ENCODE measurements around the gene CYBRD1. TPM values are rescaled to one million over a fixed set of nuclear protein-coding genes. Genes with fewer than 3 reads are reported as not detected.

The CYBRD1 gene
- total and polyA plus RNA-seq, 9 donors: 147 to 248 (median 191) TPM

DNA sequence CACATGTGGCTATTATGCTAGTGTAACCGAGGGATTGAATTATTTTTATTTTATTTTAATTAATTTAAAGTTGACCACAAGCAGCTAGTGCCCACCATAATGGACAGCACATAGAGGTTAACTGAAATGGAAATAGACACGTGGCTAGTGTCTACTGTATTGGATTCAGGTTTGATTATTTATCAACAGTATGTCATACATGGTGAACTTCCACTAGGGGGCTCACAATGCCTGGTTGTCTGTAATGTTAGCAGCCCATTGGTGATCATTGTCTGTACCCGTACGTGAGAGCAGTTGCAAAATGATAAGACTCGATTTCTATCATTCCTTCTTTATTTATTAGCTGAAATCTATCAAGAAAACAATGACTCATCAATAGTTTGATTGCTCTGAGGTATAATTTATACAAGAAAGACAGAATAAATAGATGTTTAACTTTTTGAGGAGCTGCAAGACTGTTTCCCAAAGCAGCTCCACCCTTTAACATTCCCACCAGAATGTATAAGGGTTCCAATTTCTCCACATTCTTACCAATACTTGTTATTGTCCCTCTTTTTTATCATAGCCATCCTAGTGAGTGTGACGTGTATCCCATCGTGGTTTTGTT lies 76.5 kb downstream of the CYBRD1 start:
- no peak overlapping the region for H3K4me3 ChIP-seq
- no peaks in the 10 kb centered on the region for H3K4me1 ChIP-seq (ENCODE audit: insufficient read depth)
- no peaks in the 10 kb centered on the region for H3K36me3 ChIP-seq
- no peak overlapping the region for H3K27ac ChIP-seq
- H3K9me3 ChIP-seq: no peaks in the 10 kb centered on the region
- peak in 1 of 5 donors; percentile 31 for DNase-seq
- intact Hi-C loops (cut with DNase I): loop anchor here in 1 of 4 donors (10.0 kb wide), 1 partner anchor 516 kb away; no protein-coding TSS in a partner anchor
- TF ChIP-seq EP300 (IDR thresholded peaks at IDR 0.05) (no peak), POLR2A (IDR thresholded peaks at IDR 0.05) (no peak), CTCF (IDR thresholded peaks at IDR 0.05) (peak in 1 of 3 donors; percentile 43)
- 11 to 16% (median 12%) methylated on average over 7 of the region's 7 CpGs for WGBS, 3 donors
- H3K27me3 ChIP-seq: no peaks in the 10 kb centered on the region

DNA sequence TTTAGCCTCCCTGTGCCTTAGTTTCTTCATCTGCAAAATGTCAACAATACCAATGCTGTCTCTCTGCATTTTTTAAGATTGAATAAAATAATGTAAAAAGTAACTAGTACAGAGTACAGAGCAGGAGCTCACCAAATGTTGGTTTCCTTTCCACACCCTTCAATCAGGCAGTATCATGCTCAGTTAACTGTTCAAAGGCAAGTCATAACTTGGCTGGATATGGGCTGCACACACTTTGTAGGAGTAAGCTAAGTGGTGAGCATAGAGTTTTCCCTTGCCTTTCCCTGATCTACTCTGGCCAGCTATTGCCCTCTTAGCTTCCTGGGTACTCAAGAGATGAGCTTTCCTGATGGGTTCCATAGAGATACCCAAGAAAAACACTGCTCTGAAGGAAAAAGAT lies 77.9 kb downstream of the CYBRD1 start:
- Histone ChIP-seq H3K9me3 (no peaks in the 10 kb centered on the region), H3K4me3 (no peak overlapping the region), H3K4me1 (ENCODE audit: insufficient read depth) (no peaks in the 10 kb centered on the region), H3K27ac (no peak overlapping the region), H3K27me3 (no peaks in the 10 kb centered on the region), H3K36me3 (no peaks in the 10 kb centered on the region)
- no peak for DNase-seq
- no peak for TF ChIP-seq EP300 (IDR thresholded peaks at IDR 0.05)
- no peak for TF ChIP-seq CTCF (IDR thresholded peaks at IDR 0.05)
- TF ChIP-seq POLR2A (IDR thresholded peaks at IDR 0.05): no peak
- intact Hi-C loops (cut with DNase I): no loop called here

- Histone ChIP-seq H3K27ac (no peak overlapping the region), H3K4me3 (no peak overlapping the region), H3K27me3 (no peaks in the 10 kb centered on the region), H3K9me3 (no peaks in the 10 kb centered on the region), H3K36me3 (no peaks in the 10 kb centered on the region), H3K4me1 (ENCODE audit: insufficient read depth) (no peaks in the 10 kb centered on the region)
- 76 to 85% (median 84%) methylated on average over 5 of the region's 5 CpGs for WGBS, 3 donors
- intact Hi-C loops (cut with DNase I): no loop called here
- no peak for TF ChIP-seq CTCF (IDR thresholded peaks at IDR 0.05)
- no peak for TF ChIP-seq EP300 (IDR thresholded peaks at IDR 0.05)
- TF ChIP-seq POLR2A (IDR thresholded peaks at IDR 0.05): no peak
- no peak for DNase-seq
Observed at GRCh38 chr2:171602352-171602751, 80.1 kb downstream of the CYBRD1 start.

Small RNA genes within 50 kb of the gene (small RNA-seq; reads per million reads assigned to genes)
- gene AC007969.2 (not detected), gene RPL21P38 (not detected)

Other genes starting within 250 kb of the CYBRD1 start
- gene METTL8, start 88.5 kb upstream of the CYBRD1 start, total RNA-seq: 10 to 100 TPM; 10.8 to 33.0 (median 17.9) TPM
- gene METTL8, start 88.5 kb upstream of the CYBRD1 start, polyA plus RNA-seq: 10 to 100 TPM in 1 of 2 donors, 1 to 10 TPM in 1; 4.5 to 14.3 TPM
- 10 to 100 TPM; 12.3 to 20.2 (median 17.9) TPM for gene DCAF17, start 88.2 kb upstream of the CYBRD1 start, total RNA-seq
- 10 to 100 TPM in 1 of 2 donors, 1 to 10 TPM in 1; 6.7 to 13.8 TPM for gene DCAF17, start 88.2 kb upstream of the CYBRD1 start, polyA plus RNA-seq
- gene DYNC1I2, start 165.0 kb downstream of the CYBRD1 start, total RNA-seq: 10 to 100 TPM; 69.9 to 91.6 (median 81.4) TPM
- gene DYNC1I2, start 165.0 kb downstream of the CYBRD1 start, polyA plus RNA-seq: 100 to 1,000 TPM in 1 of 2 donors, 10 to 100 TPM in 1; 82.4 to 118 TPM

Data from ovary (tissue), 9 donors.